HG02852 (cell line): ENCODE results near the gene DNAJC8.
A peak's percentile ranks its signal among the peaks of the same experiment; 100 is the strongest.

ENCODE experiments used
- ATAC-seq: cut with Tn5 transposase; IDR thresholded peaks from one replicate; pipeline ENCODE4 v1.9.1; 2021; ENCODE audit warnings: mild to moderate bottlenecking, moderate library complexity; ENCODE audit not compliant: unreplicated experiment

The DNAJC8 gene, protein sequence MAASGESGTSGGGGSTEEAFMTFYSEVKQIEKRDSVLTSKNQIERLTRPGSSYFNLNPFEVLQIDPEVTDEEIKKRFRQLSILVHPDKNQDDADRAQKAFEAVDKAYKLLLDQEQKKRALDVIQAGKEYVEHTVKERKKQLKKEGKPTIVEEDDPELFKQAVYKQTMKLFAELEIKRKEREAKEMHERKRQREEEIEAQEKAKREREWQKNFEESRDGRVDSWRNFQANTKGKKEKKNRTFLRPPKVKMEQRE

GRCh38 chr1:28232558-28233263, at the start of gene DNAJC8:
Gene DNAJC8 (minus strand): TSS chr1:28233029. CDS start chr1:28232998, 31 bp downstream.
- ATAC-seq = peak; percentile 54

DNA sequence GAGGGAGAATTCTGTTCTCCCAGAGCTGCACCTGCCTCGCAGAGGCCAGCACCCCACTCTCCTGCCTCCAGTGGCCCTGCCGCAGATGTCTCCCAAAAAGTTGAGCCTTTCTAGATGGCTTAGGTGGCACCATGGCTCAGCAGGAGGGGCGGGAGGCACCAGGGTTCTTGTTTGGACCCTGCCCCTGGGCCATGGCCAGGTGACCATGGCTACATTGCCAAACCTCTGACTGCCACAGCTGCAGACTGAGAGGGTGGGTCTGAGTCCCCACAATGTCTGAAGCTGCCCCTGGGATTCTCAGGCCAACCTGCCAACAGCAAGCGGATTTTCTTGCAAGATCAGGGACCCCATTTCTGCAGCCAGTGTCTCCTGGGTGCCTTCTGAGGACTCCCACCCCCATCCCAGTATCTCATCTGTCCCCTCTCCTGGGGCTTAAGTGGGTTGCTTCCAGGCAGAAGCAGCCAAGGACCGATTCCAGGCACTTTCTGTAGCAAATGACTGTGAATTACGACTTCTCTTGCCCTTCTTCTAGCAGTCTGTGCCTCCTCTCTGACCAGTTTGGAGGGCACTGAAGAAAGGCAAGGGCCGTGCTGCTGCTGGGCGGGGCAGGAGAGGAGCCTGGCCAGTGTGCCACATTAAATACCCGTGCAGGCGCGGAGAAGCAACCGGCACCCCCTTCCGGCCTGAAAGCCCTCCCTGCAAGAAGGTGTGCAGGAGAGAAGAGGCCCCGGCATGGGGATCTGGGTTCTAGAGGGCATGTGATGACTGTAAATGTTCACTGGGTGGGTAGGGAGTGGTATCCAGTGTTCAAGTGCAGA, 49.0 kb upstream of the DNAJC8 start:
- ATAC-seq = no peak

- ATAC-seq = no peak
Observed at GRCh38 chr1:28280977-28281381, 48.1 kb upstream of the DNAJC8 start.

- no peak for ATAC-seq
Observed at GRCh38 chr1:28280501-28280900, 47.7 kb upstream of the DNAJC8 start.

DNA sequence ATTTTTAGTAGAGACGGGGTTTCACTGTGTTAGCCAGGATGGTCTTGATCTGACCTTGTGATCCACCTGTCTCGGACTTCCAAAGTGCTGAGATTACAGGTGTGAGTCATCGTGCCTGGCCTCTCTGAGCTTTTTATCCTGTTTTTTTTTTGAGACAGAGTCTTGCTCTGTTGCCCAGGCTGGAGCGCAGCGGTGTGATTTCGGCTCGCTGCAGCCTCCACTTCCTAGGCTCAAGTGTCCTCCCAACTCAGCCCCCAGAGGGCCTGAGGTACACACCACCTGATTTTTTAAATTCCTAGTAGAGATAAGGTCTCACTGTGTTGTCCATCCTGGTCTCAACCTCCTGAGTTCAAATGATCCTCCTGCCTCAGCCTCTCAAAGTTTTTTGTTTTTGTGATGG, 46.9 kb upstream of the DNAJC8 start:
- ATAC-seq = no peak

DNA sequence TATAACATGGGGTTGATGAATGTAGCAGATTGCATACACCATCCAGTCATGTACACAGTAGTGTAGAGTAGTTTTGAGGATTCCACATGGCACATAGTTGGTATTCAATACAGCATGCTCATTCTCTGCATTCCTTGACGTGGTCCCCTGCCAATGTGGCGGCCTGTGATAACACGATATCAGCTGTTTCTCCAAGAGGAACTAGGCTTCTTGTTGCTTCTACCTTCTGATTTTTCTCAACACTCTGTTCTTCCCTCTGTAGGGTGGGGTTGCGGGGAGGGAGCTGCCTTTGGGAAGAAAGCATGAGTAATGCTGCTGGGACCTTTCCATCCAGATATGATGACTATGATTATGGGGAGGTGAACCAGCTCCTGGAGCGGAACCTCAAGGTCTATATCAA, 45.9 kb upstream of the DNAJC8 start:
- ATAC-seq = no peak

- ATAC-seq = no peak
Observed at GRCh38 chr1:28273216-28273860, 40.5 kb upstream of the DNAJC8 start.

GRCh38 chr1:28272215-28272852, 39.5 kb upstream of the DNAJC8 start:
- ATAC-seq = no peak

- ATAC-seq = no peak
Observed at GRCh38 chr1:28269529-28269928, 36.7 kb upstream of the DNAJC8 start.

DNA sequence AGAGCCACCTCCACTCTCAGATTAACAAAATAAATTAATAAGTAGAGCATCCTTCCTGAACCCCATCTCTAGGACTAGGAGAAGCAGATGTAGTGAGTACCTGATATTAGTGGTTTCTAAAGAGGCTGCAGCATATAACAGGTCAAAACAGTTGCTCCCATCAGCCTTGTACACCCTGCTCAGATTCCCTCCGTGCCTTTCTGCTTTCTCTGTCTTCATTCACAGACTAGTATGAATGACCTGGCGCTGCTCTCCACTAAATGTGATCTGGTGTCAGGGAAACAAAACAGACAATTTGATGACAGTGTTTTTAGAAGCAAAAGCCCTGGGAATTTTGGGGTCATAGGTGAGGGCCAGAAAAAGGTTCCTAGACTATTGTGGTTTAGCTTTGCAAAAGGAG, 34.8 kb upstream of the DNAJC8 start:
- no peak for ATAC-seq

DNA sequence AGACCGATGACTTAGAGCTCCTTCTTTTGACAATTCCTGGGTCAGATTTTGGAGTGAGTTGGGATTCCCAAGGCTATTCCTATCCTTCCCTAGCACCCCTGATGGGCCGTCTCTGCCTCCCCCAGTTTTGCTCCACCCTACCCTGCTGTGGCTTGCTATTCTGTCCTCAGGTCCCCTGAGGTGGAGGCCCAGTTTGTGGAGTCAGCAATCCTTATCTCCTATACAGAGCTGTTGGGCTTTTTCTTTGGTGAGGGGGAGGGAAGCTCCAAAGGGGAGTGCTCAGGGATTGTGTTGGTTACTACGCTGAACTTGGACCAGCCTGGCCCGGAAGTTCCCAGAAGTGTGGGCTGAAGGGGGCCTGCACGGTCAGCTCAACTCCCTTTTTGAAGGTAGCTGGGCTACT, 34.1 kb upstream of the DNAJC8 start:
- ATAC-seq = no peak

DNA sequence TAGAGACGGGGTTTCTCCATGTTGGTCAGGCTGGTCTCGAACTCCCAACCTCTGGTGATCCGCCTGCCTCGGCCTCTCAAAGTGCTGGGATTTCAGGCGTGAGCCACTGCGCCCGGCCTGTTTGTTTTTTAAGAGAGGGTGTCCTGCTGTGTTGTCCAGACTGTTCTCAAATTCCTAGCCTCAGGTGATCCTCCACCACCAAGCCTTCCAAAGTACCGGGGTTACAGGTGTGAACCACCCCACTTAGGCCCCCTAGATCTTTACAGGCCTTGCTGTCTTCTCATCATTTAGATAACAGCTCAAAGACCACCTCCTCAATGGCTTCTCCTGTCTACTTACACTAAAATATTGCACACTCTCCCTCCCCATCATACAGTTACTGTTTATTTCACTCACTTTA, 32.7 kb upstream of the DNAJC8 start:
- no peak for ATAC-seq

GRCh38 chr1:28264897-28265296, 32.1 kb upstream of the DNAJC8 start:
- no peak for ATAC-seq

- ATAC-seq = no peak
Observed at GRCh38 chr1:28260803-28261174, 28.0 kb upstream of the DNAJC8 start.

- peak; percentile 14 for ATAC-seq
Observed at GRCh38 chr1:28259934-28260802, 27.3 kb upstream of the DNAJC8 start.

GRCh38 chr1:28259252-28259933, 26.6 kb upstream of the DNAJC8 start, which contains the start of gene SESN2:
Gene SESN2 (plus strand): TSS chr1:28259518. CDS start chr1:28259848, 330 bp downstream.
- peak; percentile 96 for ATAC-seq

- ATAC-seq = no peak
Observed at GRCh38 chr1:28258628-28259251, 25.9 kb upstream of the DNAJC8 start.

GRCh38 chr1:28257736-28258135, 24.9 kb upstream of the DNAJC8 start:
- ATAC-seq = no peak
